ENCODE data around the gene BRD9.
A peak's percentile ranks its signal among the peaks of the same experiment; 100 is the strongest.
"Not testable (repeated sequence)": the region's sequence is repeated elsewhere in the genome, so short reads cannot be mapped to it uniquely, and the experiment has no call there.

Gene BRD9

DNA sequence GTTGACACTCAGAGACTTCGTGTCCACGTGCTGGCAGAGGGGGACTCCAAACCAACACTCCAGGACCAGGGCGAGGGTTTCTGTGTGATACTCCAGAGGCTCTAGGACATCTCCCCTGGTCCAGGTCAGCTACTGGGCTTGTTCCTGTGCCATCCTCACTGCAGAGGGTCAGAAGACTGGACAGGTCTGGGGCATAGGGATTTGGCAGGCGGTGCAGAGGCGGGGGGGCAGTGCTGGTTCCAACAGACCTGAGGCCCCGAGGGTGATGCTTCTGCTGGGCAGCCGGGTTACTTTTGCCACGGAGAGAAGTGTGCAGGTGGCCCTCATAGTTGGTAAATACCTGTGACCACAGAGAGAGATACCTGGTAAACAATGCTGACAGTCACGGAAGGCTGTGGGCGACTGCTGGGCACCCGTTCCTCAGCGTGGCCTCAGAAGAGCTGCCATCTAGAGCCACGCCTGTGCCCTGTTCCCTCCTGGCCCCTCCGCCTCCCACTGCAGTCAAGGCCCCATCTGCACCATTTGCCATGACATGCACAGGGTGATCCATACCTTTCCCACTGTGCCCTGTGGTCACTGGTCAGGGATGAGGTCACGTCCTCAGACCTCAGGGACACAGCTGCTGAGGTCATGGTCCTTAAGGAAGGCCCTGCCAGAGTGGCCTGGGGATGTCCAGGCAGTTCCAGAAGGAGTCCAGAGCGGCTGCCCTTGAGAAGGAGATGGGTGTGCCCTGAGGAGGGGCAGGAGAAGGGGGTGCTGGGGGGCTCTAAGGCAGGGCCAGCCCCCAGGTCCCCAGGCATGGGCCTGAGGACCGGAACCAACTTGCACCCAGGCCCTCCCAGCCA, 30.1 kb upstream of the BRD9 start:
- DNase-seq, result no peak

DNA sequence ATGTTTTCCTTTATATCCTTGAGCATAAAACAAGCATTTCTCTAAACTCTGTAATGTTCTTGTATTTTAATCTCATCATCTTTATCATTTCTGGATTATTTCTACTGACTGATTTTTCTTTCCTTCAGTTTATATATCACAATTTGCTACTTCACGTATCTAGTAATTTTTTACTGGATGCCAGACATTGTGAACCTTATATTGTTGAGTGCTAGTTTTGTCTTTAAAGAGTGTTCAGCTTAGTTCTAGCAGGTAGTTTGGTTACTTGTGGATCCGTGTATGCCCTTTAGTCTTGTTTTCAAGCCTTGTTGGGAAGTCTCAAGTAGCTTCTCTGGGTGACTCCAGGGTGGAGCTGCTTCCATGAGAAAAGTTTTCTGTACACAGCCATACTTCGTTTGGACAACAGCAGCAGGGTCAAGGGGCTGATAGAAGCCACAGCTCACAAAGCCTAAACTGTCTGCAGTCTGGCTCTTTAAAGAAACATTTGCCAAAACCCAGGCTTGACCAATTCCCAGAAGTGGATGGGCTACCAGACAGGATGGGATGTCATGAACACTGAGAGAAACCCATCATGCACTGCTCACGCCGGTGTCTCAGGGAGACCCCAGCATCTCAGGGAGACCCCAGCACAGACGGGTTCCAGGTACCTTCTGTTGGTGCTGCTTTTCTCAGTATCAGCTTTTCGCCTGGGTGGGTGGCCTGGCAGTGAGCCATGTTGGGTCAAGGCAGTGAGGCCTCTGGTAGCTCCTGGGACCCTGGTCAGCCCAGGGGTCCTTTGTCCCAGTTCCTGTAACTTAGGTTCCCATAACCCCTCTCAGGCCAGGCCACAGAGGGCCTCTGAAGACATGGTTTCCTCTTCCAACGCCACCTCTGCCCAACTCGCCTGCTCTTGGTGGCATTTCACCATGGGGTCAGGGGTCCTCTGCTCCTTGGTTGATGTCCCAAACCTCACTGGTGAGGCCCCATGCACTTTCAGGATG, 29.1 kb upstream of the BRD9 start:
- no peak for DNase-seq

DNA sequence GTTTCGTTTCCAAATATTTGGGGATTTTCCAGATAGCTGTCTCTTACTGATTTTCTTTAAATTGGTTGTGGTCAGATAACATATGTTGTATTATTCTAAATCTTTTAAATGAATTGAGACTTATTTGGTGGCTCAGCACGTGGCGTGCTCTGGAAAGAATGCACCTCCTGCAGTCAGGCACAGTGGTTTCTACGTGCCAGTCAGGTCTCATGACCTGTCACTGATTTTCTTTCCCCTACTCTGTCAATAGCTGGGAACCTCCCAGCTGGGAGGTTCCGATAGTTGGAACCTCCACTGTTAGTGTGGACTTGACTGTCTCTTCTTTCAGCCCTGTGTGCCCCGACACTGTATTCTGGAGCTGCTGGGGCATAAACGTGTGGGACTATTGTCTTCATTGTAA, 27.7 kb upstream of the BRD9 start:
- no peak for DNase-seq

GRCh38 chr5:919356-920000, 26.9 kb upstream of the BRD9 start:
- no peak for DNase-seq

GRCh38 chr5:918717-919116, 26.1 kb upstream of the BRD9 start:
- not testable (repeated sequence) for DNase-seq

- DNase-seq, result no peak
Observed at GRCh38 chr5:916441-917293, 24.1 kb upstream of the BRD9 start.

GRCh38 chr5:915946-916345, 23.3 kb upstream of the BRD9 start:
- no peak for DNase-seq

GRCh38 chr5:915346-915745, 22.7 kb upstream of the BRD9 start:
- not testable (repeated sequence) for DNase-seq

- no peak for DNase-seq
Observed at GRCh38 chr5:914612-915011, 22.0 kb upstream of the BRD9 start.

DNA sequence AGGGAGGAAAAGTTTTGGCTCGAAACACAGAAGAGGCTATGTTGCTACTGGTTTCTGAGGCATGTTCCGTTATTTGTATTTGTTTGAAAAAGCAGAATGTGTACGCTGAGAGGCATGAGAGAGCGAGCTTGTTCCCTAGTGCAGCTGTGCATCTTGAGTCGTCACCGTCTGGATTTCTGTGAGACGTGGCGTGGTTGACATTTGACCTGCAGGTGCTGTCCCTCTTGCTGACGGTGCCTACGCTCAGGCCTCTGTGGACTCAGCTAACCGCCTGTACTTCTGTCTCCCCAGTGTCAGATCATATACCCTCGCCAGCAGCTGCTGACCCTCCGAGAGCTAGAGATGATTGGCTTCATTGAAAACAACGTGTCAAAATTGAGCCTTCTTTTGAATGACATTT, 21.6 kb upstream of the BRD9 start:
- no peak for DNase-seq

GRCh38 chr5:912280-913091, 19.9 kb upstream of the BRD9 start:
- DNase-seq, result peak; percentile 77

DNA sequence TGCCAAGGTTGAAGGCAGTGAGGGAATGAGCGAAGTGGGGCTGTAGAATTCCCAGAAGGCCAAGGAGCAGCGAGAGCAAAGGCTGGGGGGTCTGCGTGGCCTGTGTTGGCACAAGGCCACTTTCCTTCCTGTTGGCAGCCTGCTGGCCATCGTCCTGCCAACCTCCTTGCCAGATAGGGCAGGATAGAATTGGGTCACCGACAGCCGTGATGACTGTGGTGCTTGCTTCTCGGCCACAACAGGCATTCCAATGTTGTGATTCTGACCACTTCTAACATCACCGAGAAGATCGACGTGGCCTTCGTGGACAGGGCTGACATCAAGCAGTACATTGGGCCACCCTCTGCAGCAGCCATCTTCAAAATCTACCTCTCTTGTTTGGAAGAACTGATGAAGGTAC, 19.0 kb upstream of the BRD9 start:
- no peak for DNase-seq

- DNase-seq, result no peak
Observed at GRCh38 chr5:910769-911160, 18.2 kb upstream of the BRD9 start.

GRCh38 chr5:909994-910768, 17.6 kb upstream of the BRD9 start:
- DNase-seq, result no peak

- DNase-seq, result no peak
Observed at GRCh38 chr5:909086-909485, 16.5 kb upstream of the BRD9 start.

GRCh38 chr5:908172-908571, 15.6 kb upstream of the BRD9 start:
- no peak for DNase-seq

DNA sequence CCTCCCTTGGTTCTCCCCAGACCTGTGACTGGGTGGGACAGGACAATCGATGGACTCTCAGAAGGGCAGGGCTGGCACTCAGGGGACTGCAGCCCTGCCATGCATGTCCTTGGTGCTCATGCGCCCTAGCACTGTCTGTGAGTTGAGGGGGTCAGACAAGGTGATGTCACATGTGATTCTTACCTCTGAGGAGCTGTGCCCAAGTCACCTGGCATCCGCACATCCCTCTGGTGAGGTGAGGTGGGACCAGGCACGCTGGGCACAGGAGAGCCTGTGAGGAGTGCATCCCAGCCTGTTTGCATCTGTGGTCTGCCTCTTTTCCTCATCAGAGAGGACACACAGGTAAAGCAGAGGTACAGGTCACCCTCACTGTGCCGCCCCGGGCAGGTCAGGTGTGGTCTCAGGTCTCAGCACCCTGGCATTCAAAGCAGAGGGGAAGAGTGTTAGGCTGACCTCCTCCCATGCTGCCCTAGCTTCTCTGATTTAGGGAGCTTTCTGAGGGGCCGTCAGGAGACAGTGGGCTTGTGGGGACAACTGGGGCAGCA, 14.8 kb upstream of the BRD9 start:
- no peak for DNase-seq

DNA sequence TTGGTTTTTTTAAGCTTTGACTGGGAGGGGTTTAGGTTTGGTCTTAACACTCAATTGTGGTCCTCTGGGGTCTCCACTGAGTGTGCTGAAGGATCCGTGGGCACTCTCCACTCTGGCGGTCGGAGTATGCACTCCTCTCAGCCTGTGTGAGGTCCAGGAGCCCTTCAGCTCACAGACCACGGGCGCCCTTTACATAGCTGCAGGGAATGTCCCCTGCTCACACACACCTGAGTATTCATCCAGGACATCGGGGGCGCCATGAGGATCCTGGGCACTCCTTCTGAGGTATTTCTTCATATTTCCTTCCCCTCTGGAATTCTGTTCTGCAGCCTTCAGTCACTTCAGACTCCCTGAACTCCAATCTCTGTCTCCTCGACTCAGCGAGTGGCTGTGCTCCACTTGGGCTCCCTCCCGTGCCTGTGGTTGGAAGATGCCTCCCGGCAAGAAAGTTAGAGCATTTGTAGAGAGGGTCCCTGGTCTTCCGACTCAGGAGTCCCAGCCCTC, 12.6 kb upstream of the BRD9 start:
- DNase-seq, result no peak

DNA sequence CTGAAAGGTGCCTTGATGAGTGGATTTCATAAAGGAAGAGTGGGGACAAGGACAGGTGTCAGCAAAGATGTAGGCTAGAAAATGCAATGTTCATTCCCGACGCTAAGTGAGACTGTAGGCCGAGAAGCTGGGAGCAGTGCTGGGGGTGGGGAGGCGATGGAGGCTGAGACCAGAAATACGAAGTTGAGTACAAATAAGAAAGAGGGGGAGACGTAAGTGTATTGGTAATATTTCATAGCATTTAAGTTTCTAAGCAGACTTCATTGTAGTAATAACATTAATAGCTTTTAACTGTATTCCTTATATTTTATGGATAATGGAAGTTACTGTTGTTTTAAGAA, 11.1 kb upstream of the BRD9 start:
- DNase-seq, result no peak

Measured in activated CD4-positive, alpha-beta T cell treated with anti-CD3 and anti-CD28 coated beads, Interleukin-2, amount 50 U/mL, for 16 hours (primary cell).